HG02852 (cell line): ENCODE data around the gene STX8.
"Not testable (repeated sequence)": the region's sequence is repeated elsewhere in the genome, so short reads cannot be mapped to it uniquely, and the experiment has no call there.

ENCODE experiments used
- ATAC-seq: cut with Tn5 transposase; IDR thresholded peaks from one replicate; pipeline ENCODE4 v1.9.1; 2021; ENCODE audit warnings: mild to moderate bottlenecking, moderate library complexity; ENCODE audit not compliant: unreplicated experiment

Gene STX8

DNA sequence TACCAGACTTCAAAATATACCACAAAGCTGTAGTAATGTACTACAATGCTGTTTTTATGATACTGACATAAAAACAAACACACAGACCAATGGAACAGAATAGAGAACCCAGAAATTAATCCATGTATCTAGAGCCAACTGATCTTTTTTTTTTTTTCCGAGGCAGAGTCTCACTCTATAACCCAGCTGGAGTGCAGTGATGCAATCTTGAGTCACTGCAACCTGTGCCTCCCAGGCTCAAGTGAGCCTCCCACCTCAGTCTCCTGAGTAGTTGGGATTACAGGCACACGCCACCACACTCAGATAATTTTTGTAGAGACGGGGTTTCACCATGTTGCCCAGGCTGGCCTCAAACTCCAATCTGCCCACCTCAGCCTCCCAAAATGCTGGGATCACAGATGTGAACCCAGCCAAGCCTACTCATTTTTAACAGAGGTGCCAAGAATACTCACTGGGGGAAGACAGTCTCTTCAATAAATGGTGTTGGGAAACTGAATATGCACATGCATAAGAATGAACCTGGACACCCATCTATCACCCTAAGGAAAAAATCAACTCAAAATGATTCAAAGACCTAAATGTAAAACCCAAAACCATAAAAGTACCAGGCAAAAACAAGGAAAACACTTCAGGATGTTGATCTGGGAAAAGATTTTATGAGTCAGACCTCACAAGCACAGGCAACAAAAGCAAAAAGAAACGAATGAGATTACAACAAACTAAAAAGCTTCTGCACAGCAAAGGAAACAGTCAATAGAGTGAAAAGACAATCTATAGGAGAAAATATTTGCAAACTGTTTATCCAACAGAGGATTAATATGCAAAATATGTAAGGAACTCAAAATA lies 63.1 kb downstream of the STX8 start:
- ATAC-seq = no peak

- ATAC-seq = no peak
Observed at GRCh38 chr17:9509236-9509816, 66.3 kb downstream of the STX8 start.

- ATAC-seq = no peak
Observed at GRCh38 chr17:9499041-9499440, 76.6 kb downstream of the STX8 start.

DNA sequence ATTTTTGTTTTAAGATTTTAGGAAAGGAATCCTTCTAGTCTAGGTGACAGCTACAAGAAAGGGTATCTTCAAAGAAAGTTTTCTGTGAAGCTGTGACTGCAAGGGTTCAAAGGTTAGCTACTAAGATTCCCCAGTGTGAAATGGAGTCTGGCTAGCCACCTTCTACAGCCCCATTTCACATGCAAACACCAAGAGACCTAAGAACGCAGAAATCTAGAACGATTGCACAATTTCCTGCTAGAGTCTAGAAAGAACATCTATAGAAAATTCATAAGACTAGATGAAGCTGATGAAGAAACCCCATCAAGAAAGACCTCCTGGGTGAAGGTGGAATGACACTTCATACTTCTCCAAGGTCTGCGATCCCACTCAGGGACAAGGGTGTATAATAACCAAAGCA lies 77.1 kb downstream of the STX8 start:
- ATAC-seq = no peak

DNA sequence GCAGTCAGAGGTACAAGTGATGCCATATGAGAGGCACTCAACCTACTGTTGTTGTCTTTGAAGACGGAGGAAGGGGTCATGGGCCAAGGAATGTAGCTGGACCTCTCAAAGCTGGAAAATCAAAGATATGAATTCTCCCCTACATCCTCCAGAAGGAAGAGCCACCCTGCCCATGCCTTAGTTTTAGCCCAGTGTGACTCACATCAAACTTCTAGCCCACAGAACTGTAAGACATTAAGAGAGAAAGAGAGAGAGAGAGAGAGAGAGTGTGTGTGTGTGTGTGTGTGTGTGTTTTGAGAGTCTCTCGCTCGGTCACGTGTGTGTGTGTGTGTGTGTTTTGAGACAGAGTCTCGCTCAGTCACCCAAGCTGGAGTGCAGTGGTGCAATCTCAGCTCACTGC lies 87.1 kb downstream of the STX8 start:
- ATAC-seq = no peak

DNA sequence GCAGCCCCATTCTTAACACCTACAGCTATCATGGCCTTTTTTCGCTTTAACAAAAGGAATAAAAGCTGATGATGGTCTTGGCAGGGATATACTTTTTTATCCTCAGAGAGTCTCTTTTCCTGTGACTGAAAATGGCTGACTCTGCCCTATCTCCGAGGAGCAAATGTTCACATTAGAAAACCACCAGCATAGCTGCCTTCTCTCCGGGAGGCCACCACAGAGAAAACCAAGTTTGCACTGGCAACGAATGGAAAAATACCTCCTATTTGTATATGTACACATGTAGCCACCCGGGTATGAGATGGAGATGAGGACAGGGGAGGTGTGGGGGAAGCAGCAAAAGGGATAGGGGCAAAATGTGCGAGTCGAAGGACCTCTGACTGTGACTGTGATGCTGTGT lies 88.2 kb downstream of the STX8 start:
- ATAC-seq = no peak

DNA sequence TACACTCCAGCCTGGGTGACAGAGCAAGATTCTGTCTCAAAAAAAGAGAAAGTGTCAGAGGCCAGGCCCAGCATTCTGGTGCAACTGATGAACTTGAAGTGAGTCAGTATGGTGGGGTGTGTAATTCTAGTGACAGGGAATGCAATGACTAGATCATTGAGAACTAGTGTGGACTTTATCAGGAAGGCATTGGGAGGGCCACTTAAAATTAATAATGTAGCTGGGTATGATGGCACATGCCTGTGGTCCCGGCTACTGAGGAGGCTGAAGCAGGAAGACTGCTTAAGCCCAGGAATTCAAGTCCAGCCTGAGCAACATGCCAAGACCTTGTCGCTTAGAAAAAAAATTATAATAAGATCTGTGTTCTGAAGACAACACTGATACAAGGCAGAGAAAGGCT lies 90.8 kb downstream of the STX8 start:
- ATAC-seq = no peak

- ATAC-seq = no peak
Observed at GRCh38 chr17:9479964-9480363, 95.7 kb downstream of the STX8 start.

GRCh38 chr17:9478889-9479288 lies 96.7 kb downstream of the STX8 start:
- ATAC-seq = no peak

- ATAC-seq = no peak
Observed at GRCh38 chr17:9475101-9475658, 100.4 kb downstream of the STX8 start.

GRCh38 chr17:9473711-9474110 lies 101.9 kb downstream of the STX8 start:
- no peak for ATAC-seq

DNA sequence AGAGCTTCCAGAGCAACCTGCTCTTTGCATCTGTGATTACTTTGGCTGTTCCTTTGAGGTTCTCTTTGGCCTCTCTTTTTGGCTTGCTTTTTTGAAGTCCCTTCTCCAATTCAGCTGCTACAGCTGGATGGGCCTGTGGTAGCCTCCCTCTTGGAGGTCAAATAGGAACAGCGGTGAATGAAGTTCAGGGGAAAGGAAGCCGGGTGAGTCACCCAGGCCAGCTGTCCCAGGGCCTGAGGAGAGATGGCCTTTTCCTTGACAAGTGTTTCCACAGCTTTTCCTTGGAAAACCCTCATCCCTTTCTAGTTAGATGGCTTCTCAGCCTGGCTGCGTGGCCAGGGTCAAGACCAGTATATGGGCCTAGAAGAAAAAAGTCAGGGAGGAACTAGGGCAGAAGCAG lies 103.1 kb downstream of the STX8 start:
- ATAC-seq = no peak

- ATAC-seq = no peak
Observed at GRCh38 chr17:9472094-9472493, 103.5 kb downstream of the STX8 start.

- no peak for ATAC-seq
Observed at GRCh38 chr17:9470171-9470570, 105.4 kb downstream of the STX8 start.

GRCh38 chr17:9468937-9469336 lies 106.7 kb downstream of the STX8 start:
- ATAC-seq = no peak

DNA sequence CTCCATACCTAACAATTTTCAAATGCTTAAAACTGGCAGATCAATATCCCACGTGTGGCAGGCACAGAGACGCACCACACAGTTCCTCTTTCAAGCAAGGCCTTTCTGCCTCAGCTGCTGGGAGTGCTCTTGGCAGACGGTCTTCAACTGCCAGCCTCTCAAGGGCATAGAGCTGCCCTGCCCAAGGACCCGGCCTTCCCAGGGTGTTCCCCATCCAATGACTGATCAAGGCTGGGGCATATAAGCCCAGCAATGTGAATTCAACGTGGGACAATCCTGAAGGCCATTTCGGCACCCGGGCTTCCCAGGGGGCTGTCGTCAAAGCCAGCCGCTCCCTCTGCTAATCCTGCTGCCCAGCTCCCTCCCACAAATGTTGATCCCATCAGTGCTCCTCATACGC lies 107.1 kb downstream of the STX8 start:
- no peak for ATAC-seq

GRCh38 chr17:9467518-9467917 lies 108.1 kb downstream of the STX8 start:
- no peak for ATAC-seq

DNA sequence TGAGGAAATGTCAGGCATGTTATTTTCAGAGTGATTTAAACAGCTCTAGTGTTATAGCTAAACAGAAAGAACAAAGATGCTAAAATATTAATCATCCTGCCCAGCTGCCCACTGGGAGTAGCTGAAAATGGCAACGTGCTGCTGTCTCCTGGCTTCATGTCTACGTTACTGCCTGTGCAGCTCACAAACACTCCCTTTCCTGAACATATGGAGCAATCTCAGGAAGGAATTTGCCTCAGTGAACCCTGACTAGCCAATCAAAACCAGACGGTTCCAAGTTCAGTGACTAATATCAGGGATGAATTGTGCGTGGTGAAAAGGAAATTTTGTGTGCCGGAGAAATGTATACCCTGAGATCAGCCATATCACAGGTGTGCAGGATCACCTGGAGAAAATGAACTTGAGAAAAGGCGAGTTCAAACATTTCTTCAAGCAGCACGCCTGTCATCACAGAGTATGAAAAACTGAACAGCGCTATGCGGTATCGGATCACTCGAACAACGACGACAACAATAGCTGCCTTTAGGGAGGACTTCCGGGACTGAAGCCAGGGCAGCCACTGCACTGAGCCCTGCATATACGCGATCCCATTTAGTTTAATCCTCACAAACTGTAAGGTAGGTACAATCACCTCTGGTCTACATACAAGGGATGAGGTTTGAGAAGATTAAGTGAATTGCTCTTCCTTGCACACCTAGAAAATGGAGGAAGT lies 110.3 kb downstream of the STX8 start:
- ATAC-seq = no peak

DNA sequence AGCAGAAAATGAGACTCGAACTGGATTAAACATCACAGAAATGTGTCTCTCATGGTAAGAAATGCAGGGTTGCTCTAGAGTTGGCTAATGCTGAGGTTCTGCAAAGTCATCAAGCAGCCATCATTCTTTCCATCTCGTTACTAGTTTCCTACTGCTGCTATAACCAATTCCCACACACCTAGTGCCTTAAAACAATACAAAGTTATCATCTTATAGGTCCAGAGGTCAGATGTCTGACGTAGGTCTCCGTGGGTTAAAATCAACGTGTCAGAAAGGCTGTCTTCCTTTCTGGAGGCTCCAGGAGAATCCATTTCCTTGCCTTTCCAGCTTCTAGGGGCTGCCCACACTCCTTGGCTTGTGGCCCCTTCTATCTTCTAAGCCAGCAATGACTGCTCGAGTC lies 118.6 kb downstream of the STX8 start:
- ATAC-seq = no peak

DNA sequence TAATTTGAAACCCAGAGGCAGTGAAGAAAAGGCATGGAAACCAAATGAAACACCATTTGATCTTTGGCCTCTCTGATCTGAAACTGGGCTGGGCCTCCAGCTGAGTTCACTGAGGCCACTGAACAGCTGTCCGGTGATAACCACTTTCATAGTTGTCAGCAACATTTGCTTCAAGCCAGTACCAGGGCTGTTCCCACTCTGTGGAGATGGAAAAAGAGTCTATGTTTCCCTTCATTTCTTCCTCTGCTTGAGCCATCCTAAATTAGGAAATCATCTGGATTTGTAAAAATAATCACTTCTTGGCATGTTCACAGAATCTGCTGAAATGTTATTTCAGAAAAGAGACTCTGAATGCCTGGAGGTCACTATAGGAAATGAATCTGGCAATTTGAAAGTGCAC lies 119.3 kb downstream of the STX8 start:
- ATAC-seq = no peak

- ATAC-seq = no peak
Observed at GRCh38 chr17:9451934-9452333, 123.7 kb downstream of the STX8 start.

DNA sequence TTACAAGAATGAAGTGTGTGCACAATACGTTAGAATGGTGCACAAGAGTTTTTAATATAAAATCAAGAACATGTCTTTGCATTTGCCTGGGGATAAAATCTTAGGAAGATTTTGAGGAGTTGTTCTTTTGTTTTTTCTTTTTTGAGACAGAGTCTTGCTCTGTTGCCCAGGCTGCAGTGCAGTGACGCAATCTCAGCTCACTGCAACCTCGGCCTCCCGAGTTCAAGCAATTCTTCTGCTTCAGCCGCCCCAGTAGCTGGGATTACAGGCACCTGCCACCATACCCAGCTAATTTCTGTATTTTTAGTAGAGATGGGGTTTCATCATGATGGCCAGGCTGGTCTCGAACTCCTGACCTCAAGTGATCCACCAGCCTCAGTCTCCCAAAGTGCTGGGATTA lies 128.3 kb downstream of the STX8 start:
- ATAC-seq = not testable (repeated sequence)
